Mucosa of rectum (tissue), 2 donors: Measurements from ENCODE around the gene RASSF8.

Experiments used
- H3K27ac ChIP-seq, 2 donors: one replicate each; pipeline ENCODE4 v1.7.0; 2013; ENCODE audit warnings: inconsistent platforms in 2 of 2, low read depth in 2 of 2, low read length in 2 of 2
- H3K27me3 ChIP-seq, 2 donors: one replicate each; pipeline ENCODE4 v1.7.0; 2013; ENCODE audit warnings: low read length in 2 of 2; ENCODE audit not compliant: control insufficient read depth in 2 of 2, insufficient read depth in 2 of 2
- H3K36me3 ChIP-seq, 2 donors: one replicate each; pipeline ENCODE4 v1.7.0; 2013; ENCODE audit warnings: low read length in 2 of 2; ENCODE audit not compliant: control insufficient read depth in 2 of 2, insufficient read depth in 2 of 2
- H3K4me1 ChIP-seq, 2 donors: one replicate each; pipeline ENCODE4 v1.7.0; 2013; ENCODE audit warnings: low read length in 2 of 2, mild to moderate bottlenecking in 1 of 2; ENCODE audit not compliant: control insufficient read depth in 2 of 2, insufficient read depth in 2 of 2
- H3K4me3 ChIP-seq, 2 donors: one replicate each; pipeline ENCODE4 v1.7.0; 2013; ENCODE audit warnings: low read length in 2 of 2
- H3K9ac ChIP-seq, 2 donors: one replicate each; pipeline ENCODE4 v1.7.0; 2013; ENCODE audit warnings: low read length in 2 of 2, low read depth in 1 of 2, mild to moderate bottlenecking in 1 of 2
- H3K9me3 ChIP-seq, 2 donors: one replicate each; pipeline ENCODE4 v1.7.0; 2013; ENCODE audit warnings: low read length in 2 of 2; ENCODE audit not compliant: control insufficient read depth in 2 of 2
- donor health status: healthy.
- donor health status: Normal muscosa, but diverticular disease.

The RASSF8 gene

DNA sequence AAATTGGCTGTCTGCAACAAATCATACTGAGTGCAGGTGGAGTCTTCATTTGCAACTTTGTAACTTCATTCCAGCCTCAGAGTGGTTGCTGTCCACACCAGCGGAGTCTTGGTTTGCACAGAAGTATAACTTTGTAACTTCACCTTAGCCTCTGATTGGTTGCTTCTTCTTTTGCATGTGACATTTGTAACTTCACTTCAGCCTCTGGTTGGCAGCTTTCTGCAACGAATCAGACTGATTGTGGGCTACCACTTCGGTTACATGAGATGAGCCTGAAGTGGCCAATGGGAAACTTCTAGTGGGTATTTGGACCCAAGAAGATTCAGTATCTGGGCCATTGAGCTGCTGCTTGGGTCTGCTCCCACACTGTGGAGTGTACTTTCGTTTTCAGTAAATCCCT lies 17.8 kb downstream of the RASSF8 start:
- no peak overlapping the region for H3K4me3 ChIP-seq
- H3K9me3 ChIP-seq: no peaks in the 10 kb centered on the region
- H3K27ac ChIP-seq: no peak overlapping the region
- no peaks in the 10 kb centered on the region for H3K27me3 ChIP-seq
- H3K9ac ChIP-seq: no peak overlapping the region
- H3K4me1 ChIP-seq: no peaks in the 10 kb centered on the region
- no peaks in the 10 kb centered on the region for H3K36me3 ChIP-seq

DNA sequence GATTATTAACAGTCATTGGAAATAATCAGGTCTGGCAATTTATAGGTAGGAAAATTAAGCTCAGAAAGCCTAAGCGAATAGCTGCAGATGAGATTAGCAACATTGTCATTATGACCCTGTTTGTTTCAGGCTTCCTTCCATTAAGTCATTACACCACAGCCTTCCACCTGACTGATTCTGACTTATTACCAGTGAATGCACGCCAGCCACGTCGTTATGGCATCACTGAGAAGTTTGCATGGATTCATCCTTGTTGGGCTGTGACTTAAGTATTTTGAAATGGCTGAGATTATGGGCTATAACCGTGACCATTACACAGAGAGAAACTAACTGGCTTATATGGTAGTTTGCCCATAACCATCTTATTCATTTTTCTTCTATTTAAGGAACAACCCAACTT lies 18.6 kb downstream of the RASSF8 start:
- H3K9me3 ChIP-seq: no peaks in the 10 kb centered on the region
- H3K27ac ChIP-seq: no peak overlapping the region
- H3K27me3 ChIP-seq: no peaks in the 10 kb centered on the region
- H3K9ac ChIP-seq: no peak overlapping the region
- H3K36me3 ChIP-seq: no peaks in the 10 kb centered on the region
- H3K4me3 ChIP-seq: no peak overlapping the region
- H3K4me1 ChIP-seq: no peaks in the 10 kb centered on the region

DNA sequence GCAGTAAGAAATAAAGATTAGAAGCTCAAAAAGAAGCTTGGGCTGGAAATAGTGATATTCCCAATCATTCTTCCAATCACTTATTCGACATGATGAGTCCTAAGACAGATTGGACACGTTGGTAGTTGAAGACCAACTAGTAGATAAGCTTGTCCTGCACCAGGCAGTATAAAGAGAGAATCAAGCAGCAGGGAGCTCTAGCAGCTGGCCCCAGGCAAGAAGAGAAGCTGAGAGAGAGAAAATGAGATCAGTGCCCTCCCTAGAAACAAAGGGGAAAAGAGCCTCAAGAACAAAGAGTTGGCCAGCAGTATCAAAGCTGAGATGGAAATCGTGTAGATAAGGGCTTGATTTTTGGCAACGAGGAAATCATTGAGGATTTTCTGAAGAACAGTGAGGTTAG lies 20.6 kb downstream of the RASSF8 start:
- H3K9me3 ChIP-seq: no peaks in the 10 kb centered on the region
- no peaks in the 10 kb centered on the region for H3K27me3 ChIP-seq
- no peak overlapping the region for H3K9ac ChIP-seq
- no peak overlapping the region for H3K27ac ChIP-seq
- no peaks in the 10 kb centered on the region for H3K4me1 ChIP-seq
- H3K36me3 ChIP-seq: no peaks in the 10 kb centered on the region
- no peak overlapping the region for H3K4me3 ChIP-seq

DNA sequence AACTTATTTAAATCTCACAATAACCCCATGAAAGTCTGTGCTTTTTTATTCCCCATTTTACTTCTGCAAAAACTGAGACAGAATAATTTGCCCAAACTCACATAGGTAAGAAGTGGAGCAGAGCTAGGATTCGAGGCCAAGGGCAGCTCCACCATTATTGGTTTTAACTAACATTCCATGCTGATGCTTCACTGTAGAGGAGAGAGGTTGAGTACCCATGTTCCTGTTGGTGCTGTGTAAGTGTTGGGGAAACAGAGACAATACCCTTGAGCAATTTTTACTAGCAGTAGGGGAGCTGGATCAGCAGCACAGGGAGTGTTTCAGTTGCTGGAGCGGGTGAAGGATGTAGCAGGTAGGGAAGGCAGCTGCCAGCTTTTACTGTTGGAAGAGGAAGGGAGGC lies 21.1 kb downstream of the RASSF8 start:
- Histone ChIP-seq H3K36me3 (no peaks in the 10 kb centered on the region), H3K9ac (no peak overlapping the region), H3K27ac (no peak overlapping the region), H3K27me3 (no peaks in the 10 kb centered on the region), H3K9me3 (no peaks in the 10 kb centered on the region), H3K4me1 (no peaks in the 10 kb centered on the region), H3K4me3 (no peak overlapping the region)

DNA sequence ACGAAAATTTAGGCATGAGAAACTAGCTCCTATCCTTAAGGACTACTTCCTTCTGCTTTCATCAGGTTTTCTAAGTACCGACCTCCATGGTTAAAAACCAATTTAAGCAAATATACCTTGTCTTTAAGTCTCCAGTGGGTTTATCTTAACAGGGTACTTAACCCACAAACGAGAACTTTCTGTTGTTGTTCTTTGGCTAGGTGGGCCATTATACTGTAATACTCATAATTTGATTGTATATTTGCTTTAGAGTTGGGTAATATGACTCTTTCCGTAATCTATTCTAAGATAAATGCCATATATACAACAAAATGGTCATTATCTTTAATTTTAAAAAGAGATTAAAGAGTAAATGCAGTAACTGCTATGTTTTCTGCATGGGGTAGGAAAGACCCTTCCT lies 21.6 kb downstream of the RASSF8 start:
- H3K27ac ChIP-seq: no peak overlapping the region
- no peaks in the 10 kb centered on the region for H3K4me1 ChIP-seq
- H3K9ac ChIP-seq: no peak overlapping the region
- no peaks in the 10 kb centered on the region for H3K9me3 ChIP-seq
- H3K36me3 ChIP-seq: no peaks in the 10 kb centered on the region
- H3K27me3 ChIP-seq: no peaks in the 10 kb centered on the region
- no peak overlapping the region for H3K4me3 ChIP-seq

DNA sequence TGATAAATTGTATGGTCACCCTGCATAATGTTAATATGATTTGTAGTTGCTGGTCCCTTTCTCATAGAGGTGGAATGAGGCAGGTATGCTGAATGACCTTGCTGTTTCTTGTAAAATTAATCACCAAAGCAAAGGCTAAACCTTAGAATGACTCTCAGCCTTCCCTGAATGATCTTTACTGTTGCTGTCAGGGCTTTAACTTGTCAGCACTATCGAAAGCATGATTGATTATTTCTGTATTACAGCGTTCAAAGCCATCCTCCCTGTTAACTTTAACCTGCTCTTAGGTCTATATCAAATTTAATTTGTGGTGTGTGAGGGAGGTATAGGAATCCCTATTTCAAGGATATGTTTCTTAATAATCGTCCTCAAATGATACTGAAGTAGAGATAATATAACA lies 23.1 kb downstream of the RASSF8 start:
- Histone ChIP-seq H3K9ac (no peak overlapping the region), H3K4me1 (no peaks in the 10 kb centered on the region), H3K36me3 (no peaks in the 10 kb centered on the region), H3K4me3 (no peak overlapping the region), H3K27ac (no peak overlapping the region), H3K9me3 (no peaks in the 10 kb centered on the region), H3K27me3 (no peaks in the 10 kb centered on the region)

DNA sequence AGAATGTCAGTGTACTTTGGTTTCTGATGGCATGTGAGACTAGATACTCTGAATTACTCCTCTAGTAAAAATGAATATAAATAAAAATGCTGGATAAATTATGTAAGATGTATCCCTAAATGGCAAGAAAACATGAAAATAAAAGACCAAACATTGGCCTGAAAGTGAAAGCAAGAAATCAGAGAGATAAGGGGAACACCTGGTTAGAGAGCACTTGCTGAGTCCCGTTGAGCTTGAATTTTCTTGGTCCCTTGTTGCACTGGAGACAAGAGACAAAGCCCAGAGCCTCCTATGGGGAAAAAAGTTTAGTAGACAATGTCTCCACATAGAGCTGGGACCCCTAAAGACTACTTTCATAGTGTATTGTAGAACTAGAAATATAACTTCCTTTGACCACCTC lies 23.9 kb downstream of the RASSF8 start:
- H3K27me3 ChIP-seq: no peaks in the 10 kb centered on the region
- no peak overlapping the region for H3K4me3 ChIP-seq
- H3K9me3 ChIP-seq: no peaks in the 10 kb centered on the region
- H3K36me3 ChIP-seq: no peaks in the 10 kb centered on the region
- no peak overlapping the region for H3K9ac ChIP-seq
- no peaks in the 10 kb centered on the region for H3K4me1 ChIP-seq
- H3K27ac ChIP-seq: no peak overlapping the region

DNA sequence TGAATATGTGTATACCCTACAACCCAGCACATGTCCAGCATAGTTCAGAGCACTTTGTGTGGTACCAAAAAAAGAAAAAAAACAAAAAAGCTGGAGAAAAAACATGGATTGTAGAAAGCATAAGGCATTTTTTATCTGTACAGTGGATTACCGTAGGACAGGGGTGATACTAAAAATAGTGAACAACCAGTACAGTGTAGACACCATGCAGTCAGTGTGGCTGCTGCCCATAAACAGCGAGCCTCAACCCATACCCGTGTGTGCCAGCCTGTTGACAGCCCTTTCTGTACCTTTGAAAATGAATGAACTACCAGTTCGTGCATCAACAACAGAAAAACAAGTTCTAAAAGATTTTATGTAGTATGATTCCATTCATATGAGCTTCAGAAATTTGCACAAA lies 25.1 kb downstream of the RASSF8 start:
- no peaks in the 10 kb centered on the region for H3K4me1 ChIP-seq
- H3K27ac ChIP-seq: no peak overlapping the region
- no peaks in the 10 kb centered on the region for H3K27me3 ChIP-seq

DNA sequence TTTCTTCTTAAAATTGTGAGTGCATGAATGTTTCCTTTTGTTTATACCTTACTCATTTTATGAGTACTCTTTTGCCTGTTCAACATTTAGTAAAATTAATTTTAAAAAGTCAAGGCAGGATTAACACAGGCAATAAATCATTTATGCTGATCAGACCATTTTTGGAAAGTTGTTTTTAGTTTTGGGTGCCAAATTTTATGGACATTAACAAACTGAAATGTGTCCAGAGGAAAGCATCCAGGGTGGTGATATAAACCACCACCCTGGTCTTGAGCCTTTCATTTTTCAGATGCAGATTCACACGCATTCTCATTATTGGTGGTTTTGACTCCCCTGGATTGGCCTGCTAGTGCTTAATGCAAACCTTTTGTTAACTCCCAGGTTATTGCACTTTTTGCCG lies 26.3 kb downstream of the RASSF8 start:
- Histone ChIP-seq H3K36me3 (no peaks in the 10 kb centered on the region), H3K4me3 (no peak overlapping the region), H3K9ac (no peak overlapping the region), H3K4me1 (no peaks in the 10 kb centered on the region), H3K9me3 (no peaks in the 10 kb centered on the region), H3K27me3 (no peaks in the 10 kb centered on the region), H3K27ac (no peak overlapping the region)

More for the DNA sequence above, 25.1 kb downstream of the RASSF8 start:
- H3K4me3 ChIP-seq: no peak overlapping the region
- no peaks in the 10 kb centered on the region for H3K36me3 ChIP-seq
- H3K9ac ChIP-seq: no peak overlapping the region
- no peaks in the 10 kb centered on the region for H3K9me3 ChIP-seq

DNA sequence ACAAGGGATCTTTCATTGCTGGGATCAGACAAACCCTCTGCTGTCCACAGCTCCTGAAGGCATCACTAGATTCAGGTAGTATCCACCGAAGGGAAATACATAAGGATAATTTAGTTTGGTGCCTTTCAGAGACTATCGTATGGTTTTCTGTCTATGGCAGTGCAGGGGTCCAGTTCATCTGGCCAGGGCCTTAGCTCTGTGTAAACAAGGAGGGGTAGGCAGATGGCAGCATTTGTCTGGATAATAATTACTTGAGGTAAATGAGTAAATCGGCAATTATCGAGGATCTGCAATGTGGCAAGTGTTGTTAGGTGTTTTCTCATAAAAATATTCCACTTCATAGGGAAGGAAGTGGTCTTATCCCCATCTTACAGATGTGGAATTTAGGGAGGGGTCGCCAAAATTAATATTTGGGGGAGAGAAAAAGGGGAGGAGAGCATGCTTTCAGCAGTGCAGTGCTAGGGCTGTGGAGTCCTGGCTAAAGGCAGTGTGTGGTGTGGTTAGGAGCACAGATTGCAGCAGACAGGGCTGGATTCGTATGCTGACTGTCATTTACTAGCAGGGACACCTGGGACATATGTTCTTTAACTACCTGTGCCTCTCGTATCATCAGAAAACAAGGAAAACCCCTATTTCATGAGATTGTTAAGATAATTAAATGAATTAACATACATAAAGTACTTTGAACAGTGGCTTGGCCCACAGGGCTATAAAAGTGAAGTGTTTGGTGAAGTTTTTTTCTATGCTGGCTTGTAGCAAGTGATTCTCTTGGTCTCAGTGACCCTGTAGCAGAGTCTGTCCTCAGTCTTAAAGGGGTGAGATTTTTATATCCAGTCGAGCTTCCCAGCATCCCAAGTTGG lies 27.1 kb downstream of the RASSF8 start:
- Histone ChIP-seq H3K9me3 (no peaks in the 10 kb centered on the region), H3K9ac (no peak overlapping the region), H3K4me3 (no peak overlapping the region), H3K27ac (no peak overlapping the region), H3K36me3 (no peaks in the 10 kb centered on the region), H3K4me1 (no peaks in the 10 kb centered on the region), H3K27me3 (no peaks in the 10 kb centered on the region)
